NCI-H345 treated with DMSO at 0.1 percent for 48 hours (cell line): Measurements from ENCODE around the gene GREM2.

Source experiments
- DNase-seq: peaks from one replicate; lab custom pipeline; 2025; ENCODE audit not compliant: unreplicated experiment; lab: John Stamatoyannopoulos, UW

GREM2 gene

DNA sequence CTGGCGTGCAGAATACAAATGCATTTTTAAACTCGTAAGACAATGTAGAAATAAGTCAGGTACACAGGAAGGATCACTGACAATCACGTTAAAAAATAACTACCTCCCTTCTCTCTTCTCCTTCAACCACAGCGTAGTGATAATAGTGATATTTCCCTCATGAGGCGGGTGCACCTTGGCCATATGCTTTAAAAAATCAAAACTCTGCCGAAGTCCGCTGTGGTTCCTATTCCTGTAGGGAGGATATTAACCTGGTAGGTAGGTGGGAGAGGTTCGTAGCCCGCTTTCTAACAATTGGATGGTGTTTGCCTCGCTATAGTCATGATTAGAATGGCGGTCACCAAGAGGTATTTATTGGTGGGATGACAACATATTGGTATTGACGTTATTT, 732 bp downstream of the GREM2 start:
- no peak for DNase-seq

DNA sequence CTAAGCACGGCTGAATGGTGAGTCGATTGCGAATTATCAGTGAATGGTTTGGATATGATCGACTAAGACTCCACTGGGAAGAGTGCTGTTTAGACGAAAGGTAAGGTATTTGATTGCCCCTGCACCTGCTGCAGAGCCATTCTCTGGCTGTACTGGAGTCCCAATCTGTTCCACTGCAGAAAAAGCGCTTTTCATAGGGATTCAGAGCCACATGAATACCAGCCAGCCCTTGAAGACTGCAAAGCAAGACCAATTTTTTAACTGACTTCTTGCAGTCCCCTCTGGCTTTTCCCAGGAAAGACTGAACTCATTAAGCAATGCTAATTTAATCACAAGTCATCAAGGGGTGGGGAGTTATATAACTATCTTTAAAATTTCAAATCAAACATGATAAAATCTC, 1.3 kb downstream of the GREM2 start:
- DNase-seq: no peak

DNA sequence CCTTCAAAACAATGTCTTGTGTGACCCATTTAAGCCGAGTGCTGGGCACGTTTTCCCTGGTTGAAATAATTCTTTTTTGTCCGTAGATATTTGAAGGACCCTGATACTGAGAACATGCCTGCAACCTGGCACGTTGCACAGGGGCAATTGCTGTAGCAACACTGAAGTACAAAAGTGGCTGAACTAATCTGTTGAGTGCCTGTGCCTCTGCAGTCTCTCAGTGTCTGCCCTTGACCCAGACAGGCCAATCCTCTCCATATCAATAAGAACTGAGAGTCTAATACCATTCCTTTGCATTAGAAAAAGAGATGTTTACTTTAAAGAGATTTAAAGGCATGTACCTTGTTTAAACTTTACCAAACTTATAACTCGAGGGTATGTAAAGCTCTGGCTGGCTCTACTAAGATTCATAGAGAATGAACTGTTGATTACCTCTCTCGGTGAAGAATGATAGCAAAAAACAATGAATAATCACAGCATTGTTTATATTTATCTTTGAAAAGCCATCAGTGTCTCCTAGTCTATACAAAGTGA, 2.4 kb downstream of the GREM2 start:
- no peak for DNase-seq

GRCh38 chr1:240608707-240609106, 3.2 kb downstream of the GREM2 start:
- DNase-seq: no peak

DNA sequence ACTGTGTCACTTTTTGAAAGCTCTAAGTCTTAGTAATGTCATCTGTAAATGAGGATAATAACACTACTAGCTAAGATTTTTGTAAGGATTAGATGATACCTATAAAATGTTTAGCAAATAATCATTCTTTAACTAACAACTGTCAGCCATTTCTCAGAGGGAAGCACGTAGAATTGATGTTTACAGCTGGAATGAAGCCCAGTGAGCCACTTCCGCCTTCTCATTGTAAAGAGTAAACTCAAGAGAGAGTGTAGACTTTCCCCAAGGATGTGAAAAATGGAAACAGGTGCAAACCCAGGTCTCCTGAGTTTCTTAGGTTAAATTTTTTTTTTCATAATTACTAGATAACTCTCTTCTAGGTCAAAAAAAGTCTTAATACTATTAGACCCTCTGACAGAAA, 4.9 kb downstream of the GREM2 start:
- DNase-seq: no peak

DNA sequence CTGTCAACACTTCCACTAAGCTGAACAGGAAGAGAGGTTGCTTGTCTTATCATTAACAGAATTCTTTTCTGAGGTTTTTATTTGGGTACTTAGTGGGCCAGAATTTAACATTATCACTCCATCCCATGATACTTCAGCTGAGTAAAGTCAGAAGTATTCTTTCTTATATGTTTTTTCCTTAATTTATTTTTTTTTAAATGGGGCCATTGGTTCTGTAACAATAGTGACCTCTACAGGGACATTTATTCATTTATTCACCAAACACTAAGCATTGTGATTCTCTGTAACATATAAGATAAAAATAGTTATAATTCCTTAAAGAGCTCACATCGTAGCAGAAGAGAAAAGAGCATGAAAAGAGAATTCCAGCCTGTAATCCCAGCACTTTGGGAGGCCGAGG, 9.8 kb downstream of the GREM2 start:
- no peak for DNase-seq

GRCh38 chr1:240599830-240600229, 12.1 kb downstream of the GREM2 start:
- no peak for DNase-seq

DNA sequence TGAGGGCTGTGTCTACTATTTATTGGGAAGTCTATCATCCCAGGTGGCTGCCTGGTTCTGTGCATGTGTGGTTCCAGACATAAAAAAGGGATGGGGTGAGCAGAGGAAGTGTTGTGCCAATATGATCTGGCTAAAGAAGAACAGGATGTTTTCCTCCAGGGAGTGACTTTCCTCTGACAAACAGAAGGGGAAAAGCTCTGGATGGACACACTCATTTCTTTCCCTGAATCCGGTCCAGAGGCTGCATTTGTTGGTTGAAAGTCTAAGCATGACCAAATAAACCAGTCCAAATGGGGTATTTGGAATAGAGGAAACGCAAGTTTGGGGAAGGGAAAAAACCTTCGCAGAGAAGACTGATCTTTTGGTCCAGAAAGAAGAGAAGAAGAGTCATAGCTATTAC, 12.7 kb downstream of the GREM2 start:
- DNase-seq: no peak

DNA sequence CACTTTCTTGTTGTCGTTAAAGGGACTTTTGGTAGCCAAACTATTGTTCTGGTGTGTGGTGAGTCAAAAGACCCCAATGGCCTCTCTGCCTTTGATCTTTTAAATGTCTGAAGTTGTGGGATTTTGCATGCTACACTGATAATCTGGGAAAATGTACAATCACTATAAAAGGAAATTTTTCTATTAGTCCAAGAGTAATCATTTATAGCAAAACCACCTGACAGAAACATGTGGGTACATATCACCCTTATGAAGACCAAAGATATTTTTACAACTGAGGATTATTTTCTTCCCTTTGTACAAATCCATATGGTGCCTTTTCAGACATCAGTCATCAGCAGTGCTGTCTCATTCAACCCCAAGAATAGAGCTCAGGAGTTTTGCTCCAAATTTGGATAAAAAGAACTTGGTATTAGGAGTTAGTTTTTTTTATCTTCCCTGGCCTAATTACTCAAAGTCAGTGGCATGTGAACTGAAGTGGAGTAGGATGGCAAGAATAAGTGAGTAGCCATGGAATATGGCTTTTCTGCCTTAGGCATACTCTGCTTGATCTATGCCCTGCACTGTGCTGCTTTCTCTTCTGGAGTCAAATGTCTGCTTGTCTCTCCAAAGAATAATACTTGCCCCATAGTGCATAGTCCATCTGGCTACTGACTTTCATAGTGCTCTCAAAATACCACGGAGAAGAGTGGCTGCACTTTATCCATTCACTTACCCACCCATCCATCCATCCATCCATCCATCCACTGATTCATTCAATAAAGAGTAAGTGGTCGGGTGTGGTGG, 13.5 kb downstream of the GREM2 start:
- no peak for DNase-seq

DNA sequence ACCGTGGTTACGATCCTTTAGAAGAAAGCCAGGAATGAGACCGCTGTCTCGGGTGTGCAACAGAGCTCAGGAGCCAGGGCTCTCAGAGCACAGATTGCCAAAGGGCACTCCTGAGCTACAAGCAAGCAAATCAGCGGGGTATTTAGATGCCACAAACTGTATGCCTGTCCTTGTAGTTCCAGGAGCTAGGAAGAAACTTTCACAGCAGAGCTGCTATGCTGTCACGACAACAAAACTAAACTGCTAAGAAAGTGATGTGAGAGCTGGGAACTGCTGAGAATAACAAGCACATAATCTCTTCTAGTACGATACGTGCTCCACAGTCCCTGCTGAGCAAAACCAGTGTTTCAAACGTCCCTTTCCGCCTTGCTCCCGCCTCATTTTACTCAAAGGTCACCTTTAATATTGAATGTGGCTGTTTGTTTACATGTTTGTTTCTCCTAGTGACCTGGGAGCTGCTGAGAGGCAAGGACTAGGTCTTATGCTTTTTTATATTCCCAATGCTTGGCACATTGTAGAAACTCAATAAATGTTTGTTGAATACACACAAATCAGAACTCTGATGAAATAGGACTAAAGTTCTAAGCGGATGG, 14.7 kb downstream of the GREM2 start:
- DNase-seq: no peak

DNA sequence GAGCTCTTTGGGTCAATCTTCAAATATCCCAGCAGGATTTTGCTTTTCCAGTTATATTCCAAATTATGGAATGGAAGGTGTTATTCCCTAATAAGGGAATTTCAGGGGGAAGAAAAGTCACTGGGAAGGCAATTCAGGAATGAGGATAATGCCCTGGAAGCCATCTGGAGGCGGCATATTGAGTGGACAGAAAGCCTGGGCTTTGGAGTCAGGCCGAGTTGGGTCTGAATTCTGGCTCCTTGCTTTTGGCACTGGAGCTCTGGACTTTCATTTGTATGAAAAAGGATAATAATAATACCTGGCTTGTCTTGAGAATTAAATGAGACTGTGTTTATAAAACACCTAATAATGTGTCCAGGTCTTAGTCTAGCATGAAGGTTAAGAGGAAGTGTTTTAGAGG, 16.5 kb downstream of the GREM2 start:
- DNase-seq: no peak

DNA sequence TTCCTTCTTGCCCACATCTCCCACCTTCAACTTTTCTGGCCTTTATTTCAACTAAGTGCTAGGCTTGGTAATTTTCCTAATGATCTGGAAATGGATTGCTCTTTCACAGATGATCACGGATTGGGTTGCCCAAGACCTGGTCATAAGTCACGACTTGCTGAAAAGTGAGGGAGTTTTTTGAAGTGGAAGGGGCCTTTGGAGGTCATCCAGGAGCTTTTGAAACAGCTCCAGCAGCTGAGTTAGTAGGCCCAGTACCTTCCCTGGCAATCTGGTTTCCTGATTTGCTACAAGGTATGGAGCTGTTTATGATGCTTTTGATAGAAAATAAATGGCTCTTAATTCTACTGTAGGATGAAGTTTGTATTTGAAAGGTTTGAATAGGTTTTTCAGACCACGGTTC, 20.4 kb downstream of the GREM2 start:
- DNase-seq: no peak

GRCh38 chr1:240591078-240591477, 20.9 kb downstream of the GREM2 start:
- no peak for DNase-seq

DNA sequence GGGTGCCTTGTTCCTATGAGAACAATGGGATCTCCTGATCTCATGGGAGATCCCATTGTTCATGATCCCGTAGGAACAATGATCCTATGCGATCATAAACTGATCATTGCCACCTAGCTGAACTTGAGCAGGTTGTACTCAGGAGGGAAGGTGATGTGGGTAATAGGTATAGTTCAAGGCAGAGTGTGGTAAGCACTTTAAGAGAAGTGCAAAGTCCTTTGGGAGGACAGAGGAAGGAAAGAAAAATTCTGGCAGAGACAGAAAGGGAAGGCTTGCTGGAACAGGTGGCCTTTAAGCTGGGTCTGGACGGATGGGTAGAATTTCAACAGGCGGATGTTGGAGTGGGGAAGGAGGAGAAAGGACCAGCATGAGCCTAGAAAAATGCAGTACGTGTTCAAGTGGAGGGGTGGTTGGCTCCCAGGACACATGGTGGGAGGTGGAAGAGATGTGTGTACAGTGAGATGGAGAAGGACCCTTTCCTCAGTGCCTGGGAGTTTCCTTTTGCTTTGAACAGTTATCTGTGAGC, 22.3 kb downstream of the GREM2 start:
- no peak for DNase-seq

- DNase-seq: no peak
Measured at GRCh38 chr1:240586006-240586405, 25.9 kb downstream of the GREM2 start.

- DNase-seq: no peak
Measured at GRCh38 chr1:240582953-240583352, 29.0 kb downstream of the GREM2 start.

DNA sequence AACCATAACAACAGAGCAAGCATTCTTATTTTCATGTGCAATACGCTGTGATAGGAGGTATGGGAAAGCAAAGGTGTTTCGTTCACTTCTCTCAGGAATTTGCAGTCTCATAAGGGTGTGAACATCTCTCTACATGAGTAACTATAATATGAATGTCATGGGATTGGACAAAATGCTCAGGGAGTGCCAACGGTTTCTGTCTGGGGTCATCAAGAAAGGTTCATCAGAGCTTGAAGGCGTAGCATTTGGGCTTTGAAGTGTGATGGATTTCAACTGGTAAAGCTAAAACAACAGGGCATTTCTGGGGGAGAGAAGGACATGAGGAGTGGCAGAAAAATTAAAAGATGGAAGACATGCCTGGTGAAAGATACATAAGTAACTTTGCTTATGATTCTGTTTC, 32.4 kb downstream of the GREM2 start:
- DNase-seq: no peak

DNA sequence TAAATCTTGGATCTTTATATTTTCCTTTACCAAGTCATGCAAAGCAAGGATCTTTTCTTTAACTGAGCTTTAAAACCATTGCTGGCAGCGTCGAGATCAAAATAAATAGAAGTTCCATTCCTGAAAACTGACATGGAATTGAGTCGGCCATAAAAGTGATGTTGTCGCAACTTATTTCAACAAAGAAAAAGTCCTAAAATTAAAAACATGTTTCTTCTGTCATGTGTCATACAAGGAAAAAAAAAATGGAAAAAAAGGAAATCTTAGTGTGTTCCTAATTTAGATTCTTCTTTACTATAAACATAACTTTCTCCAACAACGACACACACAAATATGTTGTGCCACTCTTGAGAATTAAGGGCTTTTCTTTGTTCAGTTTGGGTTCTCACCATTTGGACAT, 34.9 kb downstream of the GREM2 start:
- no peak for DNase-seq

DNA sequence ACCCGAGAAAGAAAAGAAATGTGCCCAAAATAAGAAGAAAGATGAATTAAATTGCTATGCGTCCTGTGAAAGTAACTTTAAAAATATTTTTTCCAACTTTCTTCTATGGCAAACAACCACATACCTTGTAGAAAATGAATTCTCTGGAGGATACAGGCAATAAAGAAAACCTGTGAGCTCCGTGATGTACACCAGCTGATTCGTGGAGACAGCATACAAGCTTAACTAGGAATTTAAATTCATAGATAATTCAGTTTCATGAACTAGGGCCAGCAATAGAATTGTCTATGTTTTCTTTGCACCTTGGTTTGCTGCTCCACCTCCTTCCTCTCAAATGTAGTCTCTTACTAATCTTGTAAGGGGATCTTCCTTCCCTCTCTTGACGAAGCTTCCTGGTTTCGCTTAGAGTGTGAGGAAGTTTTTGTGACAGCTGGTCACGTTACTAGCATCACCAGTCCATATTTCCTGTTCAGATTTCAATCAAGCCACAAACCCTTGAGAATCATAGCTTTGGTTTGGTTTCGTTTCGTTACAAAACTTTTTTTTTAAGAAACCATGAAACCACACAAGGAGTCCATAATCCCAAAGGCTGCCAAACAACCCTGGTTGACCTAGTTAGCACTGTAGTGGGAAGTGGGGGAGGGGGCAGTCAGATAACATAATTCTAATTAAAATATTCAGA, 35.8 kb downstream of the GREM2 start:
- no peak for DNase-seq

DNA sequence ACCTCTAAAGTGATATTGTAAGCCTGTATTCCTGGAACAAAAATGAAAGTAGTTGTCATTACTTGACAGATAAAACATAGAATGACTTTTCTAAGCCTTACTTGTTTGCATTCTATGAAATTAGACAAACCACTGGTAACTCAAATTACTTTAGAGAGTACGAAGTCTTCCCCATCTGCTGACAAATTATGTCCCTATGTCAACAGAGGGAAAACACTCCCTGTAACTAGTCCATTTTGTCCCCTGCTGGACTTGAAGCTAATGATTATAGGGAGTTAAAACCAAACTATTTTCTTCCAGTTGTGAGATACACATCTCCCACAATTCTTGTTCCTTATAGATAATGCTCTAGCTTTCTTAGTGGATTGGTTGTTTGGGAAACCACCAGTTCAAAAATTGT, 39.6 kb downstream of the GREM2 start:
- DNase-seq: no peak

- no peak for DNase-seq
Measured at GRCh38 chr1:240571782-240572181, 40.2 kb downstream of the GREM2 start.

DNA sequence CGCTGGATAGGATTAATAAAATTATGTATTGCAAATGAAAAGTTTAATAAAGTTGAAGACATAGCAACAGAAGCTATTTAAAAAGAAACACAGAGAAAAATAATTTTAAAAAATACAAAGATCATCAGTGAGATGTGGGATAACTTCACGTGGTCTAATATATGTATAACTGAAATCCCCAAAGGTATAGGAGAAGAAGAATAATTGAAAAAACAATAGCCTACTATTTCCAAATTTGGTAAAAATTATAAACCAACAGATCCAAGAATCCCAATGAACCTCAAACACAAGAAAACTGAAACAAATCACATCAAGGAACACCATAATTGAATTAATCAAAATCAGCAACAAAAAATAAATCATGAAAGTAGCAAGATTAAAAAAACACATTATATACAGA, 44.9 kb downstream of the GREM2 start:
- no peak for DNase-seq
